ENCODE measurements around the gene ATP10A.

ATP10A gene

GRCh38 chr15:25690673-25691543, 172.2 kb downstream of the ATP10A start:
- H3K4me3 ChIP-seq (ENCODE audit: low read depth, low read length): no peak overlapping the region
- no peak for TF ChIP-seq CTCF (IDR thresholded peaks at IDR 0.05; ENCODE audit: control insufficient read depth, extremely low read depth, insufficient read depth)
- no peak for DNase-seq (ENCODE audit: low read depth)

- no peak overlapping the region for H3K4me3 ChIP-seq (ENCODE audit: low read depth, low read length)
- no peak for TF ChIP-seq CTCF (IDR thresholded peaks at IDR 0.05; ENCODE audit: control insufficient read depth, extremely low read depth, insufficient read depth)
- no peak for DNase-seq (ENCODE audit: low read depth)
Observed at GRCh38 chr15:25689592-25689991, 173.5 kb downstream of the ATP10A start.

- no peak overlapping the region for H3K4me3 ChIP-seq (ENCODE audit: low read depth, low read length)
- no peak for DNase-seq (ENCODE audit: low read depth)
- no peak for TF ChIP-seq CTCF (IDR thresholded peaks at IDR 0.05; ENCODE audit: control insufficient read depth, extremely low read depth, insufficient read depth)
Observed at GRCh38 chr15:25688166-25688565, 175.0 kb downstream of the ATP10A start.

GRCh38 chr15:25687689-25688088, 175.4 kb downstream of the ATP10A start:
- no peak overlapping the region for H3K4me3 ChIP-seq (ENCODE audit: low read depth, low read length)
- no peak for TF ChIP-seq CTCF (IDR thresholded peaks at IDR 0.05; ENCODE audit: control insufficient read depth, extremely low read depth, insufficient read depth)
- DNase-seq (ENCODE audit: low read depth): no peak

- H3K4me3 ChIP-seq (ENCODE audit: low read depth, low read length): no peak overlapping the region
- DNase-seq (ENCODE audit: low read depth): no peak
- no peak for TF ChIP-seq CTCF (IDR thresholded peaks at IDR 0.05; ENCODE audit: control insufficient read depth, extremely low read depth, insufficient read depth)
Observed at GRCh38 chr15:25687276-25687675, 175.9 kb downstream of the ATP10A start.

GRCh38 chr15:25686780-25687179, 176.3 kb downstream of the ATP10A start:
- DNase-seq (ENCODE audit: low read depth): no peak
- no peak overlapping the region for H3K4me3 ChIP-seq (ENCODE audit: low read depth, low read length)
- no peak for TF ChIP-seq CTCF (IDR thresholded peaks at IDR 0.05; ENCODE audit: control insufficient read depth, extremely low read depth, insufficient read depth)

Measured in LNCaP clone FGC (cell line).